Subcutaneous abdominal adipose tissue (tissue), 5 donors: ENCODE results near the gene LSM14B.
A peak's percentile ranks its signal among the peaks of the same experiment; 100 is the strongest.

Experiments
- H3K27ac ChIP-seq: one replicate; pipeline ENCODE4 v1.7.0; 2013; ENCODE audit warnings: low read depth, mild to moderate bottlenecking, inconsistent platforms, low read length, moderate library complexity
- H3K27me3 ChIP-seq, 5 donors: one replicate each; pipeline ENCODE4 v1.7.0; 2013; ENCODE audit warnings: low read length in 5 of 5, inconsistent platforms in 1 of 5; ENCODE audit not compliant: control insufficient read depth in 5 of 5, insufficient read depth in 4 of 5
- H3K36me3 ChIP-seq, 5 donors: one replicate each; pipeline ENCODE4 v1.7.0; 2013; ENCODE audit warnings: low read length in 5 of 5; ENCODE audit not compliant: control insufficient read depth in 5 of 5, insufficient read depth in 5 of 5
- H3K4me1 ChIP-seq, 5 donors: one replicate each; pipeline ENCODE4 v1.7.0; 2013; ENCODE audit warnings: low read length in 5 of 5, mild to moderate bottlenecking in 3 of 5, moderate library complexity in 1 of 5; ENCODE audit not compliant: control insufficient read depth in 5 of 5, insufficient read depth in 5 of 5
- H3K4me3 ChIP-seq, 5 donors: one replicate each; pipeline ENCODE4 v1.7.0; 2013; ENCODE audit warnings: low read length in 5 of 5, low read depth in 1 of 5
- H3K9ac ChIP-seq, 5 donors: one replicate each; pipeline ENCODE4 v1.7.0; 2013; ENCODE audit warnings: low read length in 5 of 5, mild to moderate bottlenecking in 4 of 5, moderate library complexity in 3 of 5
- H3K9me3 ChIP-seq, 5 donors: one replicate each; pipeline ENCODE4 v1.7.0; 2013; ENCODE audit warnings: low read length in 5 of 5; ENCODE audit not compliant: control insufficient read depth in 5 of 5
- donor health status: healthy.
- donor health status: healthy.
- donor health status: healthy.
- donor health status: healthy.
- donor health status: healthy.

The LSM14B gene

DNA sequence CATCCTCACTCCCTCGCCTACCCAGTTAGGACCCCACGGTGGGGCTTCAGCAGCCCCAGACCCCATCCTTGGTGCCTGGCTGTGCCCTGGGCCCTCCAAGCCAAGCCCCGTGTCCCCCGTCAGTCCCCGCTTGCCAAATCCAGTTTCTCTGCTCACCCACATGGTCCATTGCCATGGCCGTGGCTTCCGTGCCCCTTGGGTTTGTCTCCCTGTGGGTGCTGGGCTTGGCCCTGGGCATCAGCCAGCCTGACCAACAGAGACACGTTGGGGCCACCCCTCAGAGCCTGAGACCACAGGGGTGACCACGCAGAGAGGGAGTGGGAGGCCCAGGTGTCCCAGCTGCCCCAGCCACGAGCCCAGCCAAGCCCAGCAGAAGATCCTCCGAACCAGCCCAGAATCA lies 28.9 kb downstream of the LSM14B start:
- no peak overlapping the region for H3K9ac ChIP-seq

GRCh38 chr20:62151835-62152364 lies 29.6 kb downstream of the LSM14B start:
- peaks cover 0 to 25% (median 11%) of the 10 kb centered on the region in 5 donors for H3K36me3 ChIP-seq
- H3K9me3 ChIP-seq = peaks cover 0 to 3% (median 0%) of the 10 kb centered on the region in 5 donors
- H3K4me1 ChIP-seq = peaks cover 5 to 21% (median 10%) of the 10 kb centered on the region in 5 donors
- no peak overlapping the region for H3K4me3 ChIP-seq
- no peak overlapping the region for H3K27ac ChIP-seq
- no peak overlapping the region for H3K9ac ChIP-seq
- H3K27me3 ChIP-seq = no peaks in the 10 kb centered on the region

More for the DNA sequence above, 28.9 kb downstream of the LSM14B start:
- Histone ChIP-seq H3K27me3 (no peaks in the 10 kb centered on the region), H3K36me3 (peaks cover 0 to 25% (median 11%) of the 10 kb centered on the region in 5 donors), H3K27ac (no peak overlapping the region), H3K4me1 (peaks cover 0 to 18% (median 5%) of the 10 kb centered on the region in 5 donors), H3K4me3 (no peak overlapping the region), H3K9me3 (peaks cover 0 to 3% (median 0%) of the 10 kb centered on the region in 5 donors)

DNA sequence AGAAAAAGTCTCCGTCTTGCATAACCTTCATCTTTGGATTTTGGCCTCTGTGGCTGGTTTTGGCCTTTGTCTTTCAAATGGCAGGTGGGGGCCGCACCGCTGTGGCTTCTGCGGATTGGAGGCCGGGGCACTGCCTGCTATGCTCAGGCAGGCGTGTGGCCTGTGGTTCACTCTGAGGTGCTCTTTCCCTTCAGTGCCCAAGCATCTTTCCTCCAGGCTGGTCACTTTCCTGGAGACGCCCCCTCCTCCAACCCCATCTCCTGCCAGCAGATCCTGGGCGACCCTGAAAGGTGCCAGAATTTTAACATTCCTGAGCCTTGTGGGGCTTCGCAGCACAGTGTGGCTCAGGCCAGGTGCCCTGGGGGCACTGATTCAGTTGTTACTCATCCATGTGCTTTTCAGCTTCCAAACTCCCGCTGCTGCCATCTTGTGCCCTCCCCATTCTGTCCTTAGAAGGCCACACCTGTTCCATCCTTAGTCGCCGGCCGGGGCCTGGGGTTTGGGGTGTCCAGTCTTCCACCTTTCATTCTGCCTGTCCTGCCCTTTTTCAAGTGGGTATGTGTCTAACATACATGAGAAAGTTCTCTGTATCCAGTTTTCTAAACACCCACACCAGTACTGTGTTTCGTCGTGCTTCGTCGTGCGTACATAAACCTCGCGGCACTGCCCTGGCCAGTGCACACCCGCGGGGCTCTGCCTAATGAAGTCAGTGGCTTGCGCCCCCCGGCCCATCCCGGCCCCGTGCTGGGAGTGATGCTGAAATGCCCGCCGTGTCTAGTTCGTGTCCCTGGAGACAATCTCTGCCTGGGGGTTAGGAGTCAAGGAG lies 33.4 kb downstream of the LSM14B start:
- H3K4me1 ChIP-seq = peaks cover 5 to 13% (median 6%) of the 10 kb centered on the region in 5 donors
- H3K36me3 ChIP-seq = peaks cover 0 to 39% (median 13%) of the 10 kb centered on the region in 5 donors
- H3K9me3 ChIP-seq = peaks cover 0 to 3% (median 0%) of the 10 kb centered on the region in 5 donors
- H3K9ac ChIP-seq = no peak overlapping the region
- no peaks in the 10 kb centered on the region for H3K27me3 ChIP-seq
- no peak overlapping the region for H3K27ac ChIP-seq
- H3K4me3 ChIP-seq = no peak overlapping the region

DNA sequence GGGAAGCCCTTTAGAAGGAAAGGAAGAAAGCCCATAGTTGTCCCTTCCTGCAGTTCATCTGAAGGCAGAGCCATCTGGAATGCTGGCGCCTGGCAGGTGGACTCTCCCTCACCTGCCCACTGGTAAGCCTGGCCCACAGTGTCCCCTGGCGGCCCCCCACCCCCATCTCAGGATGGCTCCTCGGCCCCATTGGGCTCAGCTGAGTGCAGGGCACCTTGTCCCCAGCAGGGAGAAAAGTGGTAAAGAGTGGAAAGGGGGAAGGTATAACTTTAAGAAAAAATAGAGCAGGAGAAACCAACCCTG lies 33.9 kb downstream of the LSM14B start:
- H3K4me3 ChIP-seq = no peak overlapping the region
- H3K27ac ChIP-seq = no peak overlapping the region
- H3K36me3 ChIP-seq = peaks cover 0 to 45% (median 18%) of the 10 kb centered on the region in 5 donors
- H3K9me3 ChIP-seq = peaks cover 0 to 3% (median 0%) of the 10 kb centered on the region in 5 donors
- peak overlapping the region in 1 of 5 donors; percentile 44 for H3K9ac ChIP-seq
- H3K4me1 ChIP-seq = peaks cover 5 to 13% (median 6%) of the 10 kb centered on the region in 5 donors
- no peaks in the 10 kb centered on the region for H3K27me3 ChIP-seq

DNA sequence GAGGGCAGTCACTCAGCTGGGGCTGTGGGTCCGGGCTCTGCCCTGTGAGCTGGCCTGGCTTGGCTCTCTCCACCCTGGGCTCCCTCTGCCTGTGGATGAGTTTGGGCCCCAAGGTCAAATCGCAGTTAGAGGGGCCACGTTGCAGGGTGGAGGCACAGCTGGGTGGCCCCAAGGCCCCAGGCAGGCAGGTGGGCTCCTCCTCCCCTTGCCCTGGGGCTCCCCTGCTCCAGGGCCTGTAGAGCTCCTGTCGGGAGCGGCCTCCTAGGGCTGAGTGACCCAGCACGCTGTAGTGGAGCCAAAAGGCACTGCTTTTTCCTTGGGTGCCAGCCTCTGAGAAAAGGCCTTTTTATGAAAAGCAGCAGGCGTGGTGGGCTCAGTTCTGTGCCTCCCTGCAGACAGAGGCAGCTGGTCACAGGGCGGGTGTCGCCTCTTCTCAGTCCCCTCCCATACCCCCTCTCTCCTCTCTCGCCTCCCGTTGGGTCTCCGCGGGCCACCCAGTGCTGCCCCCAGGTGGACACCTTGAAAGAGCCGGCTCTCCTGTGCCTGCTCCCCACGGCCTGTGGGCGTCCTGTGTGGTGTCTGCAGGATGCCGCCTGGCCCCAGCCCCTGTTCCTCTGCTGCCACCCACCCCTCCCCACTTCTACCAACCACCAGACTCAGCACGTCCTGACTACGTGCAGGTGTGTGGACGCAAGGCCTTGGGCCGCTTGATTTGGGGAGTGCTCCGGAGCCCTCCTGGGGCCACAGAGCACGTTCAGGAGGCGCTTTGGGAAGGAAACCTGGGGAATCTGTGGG lies 34.5 kb downstream of the LSM14B start:
- no peaks in the 10 kb centered on the region for H3K27me3 ChIP-seq
- H3K27ac ChIP-seq = no peak overlapping the region
- H3K9ac ChIP-seq = peak overlapping the region in 1 of 5 donors; percentile 44
- H3K4me3 ChIP-seq = no peak overlapping the region
- peaks cover 5 to 13% (median 6%) of the 10 kb centered on the region in 5 donors for H3K4me1 ChIP-seq
- peaks cover 0 to 51% (median 24%) of the 10 kb centered on the region in 5 donors for H3K36me3 ChIP-seq
- H3K9me3 ChIP-seq = peaks cover 0 to 3% (median 0%) of the 10 kb centered on the region in 5 donors

DNA sequence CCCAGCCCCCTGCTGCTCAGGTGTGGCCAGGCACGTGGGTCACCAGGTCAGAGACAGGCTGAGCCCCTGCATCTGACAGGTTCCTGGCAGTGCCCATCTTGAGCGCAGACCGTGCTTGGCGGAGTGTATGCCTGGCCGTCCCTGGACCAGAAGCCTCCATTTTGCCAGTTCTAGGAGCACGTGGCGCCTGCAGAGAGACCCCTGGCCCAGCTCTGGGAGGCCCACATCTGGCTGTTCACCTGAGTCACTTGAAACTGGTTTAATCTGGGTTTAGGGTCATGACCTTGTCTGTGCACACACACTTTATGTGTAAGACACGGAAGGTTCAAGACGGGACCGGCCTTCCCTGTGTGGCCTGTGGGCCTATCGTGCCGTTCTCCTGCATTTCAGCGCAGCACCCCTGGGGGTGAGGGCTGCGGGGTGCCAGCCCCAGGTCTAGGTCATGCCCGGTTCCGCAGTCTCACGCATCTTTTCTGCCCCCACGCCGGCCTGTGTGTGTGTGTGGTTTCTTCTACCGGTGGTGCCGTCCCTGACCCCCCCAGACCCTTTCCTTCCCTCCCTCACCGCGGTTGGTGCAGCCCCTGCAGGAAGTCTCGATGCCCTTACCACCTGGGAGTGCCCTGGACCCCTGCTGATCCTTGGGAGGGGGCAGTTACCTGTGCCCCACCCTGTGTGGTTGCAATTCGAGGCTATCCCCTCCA lies 35.3 kb downstream of the LSM14B start:
- Histone ChIP-seq H3K9me3 (peaks cover 0 to 3% (median 0%) of the 10 kb centered on the region in 5 donors), H3K27me3 (no peaks in the 10 kb centered on the region), H3K9ac (no peak overlapping the region), H3K27ac (no peak overlapping the region), H3K36me3 (peaks cover 0 to 57% (median 25%) of the 10 kb centered on the region in 5 donors), H3K4me3 (no peak overlapping the region), H3K4me1 (peaks cover 5 to 9% (median 6%) of the 10 kb centered on the region in 5 donors)

DNA sequence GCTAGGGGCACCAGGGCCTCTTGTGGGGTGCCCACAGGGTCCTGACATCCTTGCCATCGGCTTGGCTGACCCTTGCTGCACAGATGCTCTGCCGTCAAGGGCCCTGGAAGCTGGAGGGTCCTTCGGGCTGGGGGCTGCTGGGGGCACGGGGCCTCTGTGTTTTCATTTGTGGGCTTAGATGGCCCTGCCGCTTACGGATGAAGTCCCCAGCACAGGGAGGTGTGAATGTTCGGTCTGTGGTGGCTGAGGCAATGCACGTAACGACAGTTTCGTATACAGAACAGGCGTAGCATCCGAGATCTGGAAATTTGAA lies 35.8 kb downstream of the LSM14B start:
- no peak overlapping the region for H3K27ac ChIP-seq
- H3K36me3 ChIP-seq = peaks cover 0 to 61% (median 30%) of the 10 kb centered on the region in 5 donors
- H3K27me3 ChIP-seq = no peaks in the 10 kb centered on the region
- H3K4me3 ChIP-seq = no peak overlapping the region
- H3K9ac ChIP-seq = no peak overlapping the region
- peaks cover 5 to 9% (median 6%) of the 10 kb centered on the region in 5 donors for H3K4me1 ChIP-seq
- peaks cover 0 to 2% (median 0%) of the 10 kb centered on the region in 5 donors for H3K9me3 ChIP-seq

- peaks cover 0 to 61% (median 31%) of the 10 kb centered on the region in 5 donors for H3K36me3 ChIP-seq
- no peak overlapping the region for H3K4me3 ChIP-seq
- no peak overlapping the region for H3K9ac ChIP-seq
- peaks cover 4 to 9% (median 6%) of the 10 kb centered on the region in 5 donors for H3K4me1 ChIP-seq
- H3K27ac ChIP-seq = no peak overlapping the region
- no peaks in the 10 kb centered on the region for H3K27me3 ChIP-seq
- H3K9me3 ChIP-seq = no peaks in the 10 kb centered on the region
These were observed 36.3 kb downstream of the LSM14B start for GRCh38 chr20:62158541-62158940.

GRCh38 chr20:62159052-62159451 lies 36.8 kb downstream of the LSM14B start:
- Histone ChIP-seq H3K36me3 (peaks cover 0 to 66% (median 35%) of the 10 kb centered on the region in 5 donors), H3K4me1 (peaks cover 1 to 9% (median 6%) of the 10 kb centered on the region in 5 donors), H3K9me3 (no peaks in the 10 kb centered on the region), H3K27me3 (no peaks in the 10 kb centered on the region), H3K27ac (no peak overlapping the region), H3K4me3 (no peak overlapping the region), H3K9ac (no peak overlapping the region)
